Measurements from ENCODE around the gene SPTAN1. TPM values are rescaled to one million over a fixed set of nuclear protein-coding genes. Genes with fewer than 3 reads are reported as not detected.

SPTAN1 gene
- total RNA-seq, 1 donor from 2014 or later = 362 TPM

DNA sequence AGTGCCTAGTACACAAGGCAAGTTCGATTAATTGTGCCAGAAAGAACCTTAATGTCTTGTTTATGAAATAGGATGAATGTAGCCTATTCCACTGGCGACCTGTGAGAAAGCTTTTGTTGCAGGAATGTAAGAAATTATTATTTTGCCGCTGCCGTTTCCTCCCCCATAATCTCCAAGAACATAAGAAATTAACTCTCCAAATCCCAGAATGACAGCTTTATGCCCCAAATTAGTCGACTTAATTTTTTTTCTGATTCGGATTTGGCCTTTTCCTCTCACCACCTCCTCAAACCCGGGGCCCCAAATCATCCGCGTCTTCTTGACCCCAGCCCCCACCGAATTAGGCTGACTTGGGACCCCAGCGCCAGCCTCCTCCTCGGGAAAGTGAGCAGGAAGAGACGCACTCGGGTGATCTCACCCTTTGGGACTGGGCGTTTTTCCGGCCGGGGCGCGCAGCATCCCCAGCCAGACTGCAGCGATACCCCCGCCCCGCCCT lies 682 bp upstream of the SPTAN1 start:
- intact Hi-C loops (cut with micrococcal nuclease) = loop anchor here (1.0 to 5.0 kb wide), 14 partner anchors 36 to 561 kb away; partner anchors contain the start of genes CIZ1, COQ4, CRAT and DOLK

DNA sequence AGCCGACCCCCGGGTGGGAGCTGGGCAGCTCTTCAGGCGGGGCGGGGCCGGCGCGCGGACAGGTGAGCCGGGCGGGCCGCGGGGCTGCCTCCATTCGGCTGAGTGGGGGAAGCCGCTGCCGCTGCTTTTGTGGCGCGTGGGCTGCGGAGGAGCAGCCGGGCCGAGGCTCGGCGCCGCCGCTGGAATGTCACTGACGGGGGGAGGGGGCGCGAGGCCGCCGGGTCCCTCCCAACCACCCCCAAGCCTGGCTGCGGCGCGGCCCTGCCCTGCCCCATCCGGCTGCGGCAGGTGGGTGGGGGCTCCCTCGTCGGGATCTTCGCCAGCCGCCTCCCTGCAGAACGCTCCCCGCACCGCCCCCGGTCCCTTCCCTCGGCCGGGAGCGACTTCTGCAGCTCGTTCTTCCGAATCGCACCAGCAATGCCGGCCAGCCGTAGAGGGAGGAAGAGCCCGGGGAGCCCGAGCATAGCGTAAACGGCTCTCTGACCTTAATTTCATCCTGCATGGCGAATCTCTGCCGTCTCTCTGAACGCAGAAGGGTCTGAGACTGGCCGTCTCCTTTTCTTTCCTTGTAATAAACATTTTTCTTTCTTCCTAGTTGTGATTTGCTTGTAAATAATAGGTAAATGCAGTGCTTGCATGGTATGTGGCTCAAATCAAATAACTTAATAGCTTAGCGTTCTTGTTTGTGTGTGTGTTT lies 505 bp downstream of the SPTAN1 start:
- intact Hi-C loops (cut with micrococcal nuclease) = loop anchor here (1.0 to 5.0 kb wide), 17 partner anchors 34 to 559 kb away; partner anchors contain the start of genes CIZ1, COQ4, CRAT and DOLK

DNA sequence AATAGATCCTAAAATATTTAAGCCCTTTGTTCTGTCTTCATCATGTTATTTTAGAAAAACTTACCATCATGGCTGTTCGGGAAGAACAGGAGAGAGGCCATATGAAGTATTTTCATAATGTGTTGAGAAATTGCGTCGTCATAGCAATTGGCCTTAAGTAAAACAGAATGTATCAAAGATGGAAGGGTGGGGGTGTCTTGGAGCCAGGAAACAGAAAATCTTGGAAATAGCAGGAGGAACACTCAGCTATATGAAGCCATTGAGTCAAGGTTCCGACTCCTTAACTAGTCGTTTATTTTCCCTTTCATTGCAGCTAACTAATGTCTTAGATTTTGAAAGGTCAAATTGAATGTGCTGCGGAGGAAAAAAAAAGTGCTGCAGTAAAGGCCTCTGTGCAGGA lies 1.3 kb downstream of the SPTAN1 start:
- intact Hi-C loops (cut with micrococcal nuclease) = loop anchor here (1.0 to 5.0 kb wide), 12 partner anchors 34 to 559 kb away; partner anchors contain the start of genes CIZ1, COQ4, CRAT and DOLK

DNA sequence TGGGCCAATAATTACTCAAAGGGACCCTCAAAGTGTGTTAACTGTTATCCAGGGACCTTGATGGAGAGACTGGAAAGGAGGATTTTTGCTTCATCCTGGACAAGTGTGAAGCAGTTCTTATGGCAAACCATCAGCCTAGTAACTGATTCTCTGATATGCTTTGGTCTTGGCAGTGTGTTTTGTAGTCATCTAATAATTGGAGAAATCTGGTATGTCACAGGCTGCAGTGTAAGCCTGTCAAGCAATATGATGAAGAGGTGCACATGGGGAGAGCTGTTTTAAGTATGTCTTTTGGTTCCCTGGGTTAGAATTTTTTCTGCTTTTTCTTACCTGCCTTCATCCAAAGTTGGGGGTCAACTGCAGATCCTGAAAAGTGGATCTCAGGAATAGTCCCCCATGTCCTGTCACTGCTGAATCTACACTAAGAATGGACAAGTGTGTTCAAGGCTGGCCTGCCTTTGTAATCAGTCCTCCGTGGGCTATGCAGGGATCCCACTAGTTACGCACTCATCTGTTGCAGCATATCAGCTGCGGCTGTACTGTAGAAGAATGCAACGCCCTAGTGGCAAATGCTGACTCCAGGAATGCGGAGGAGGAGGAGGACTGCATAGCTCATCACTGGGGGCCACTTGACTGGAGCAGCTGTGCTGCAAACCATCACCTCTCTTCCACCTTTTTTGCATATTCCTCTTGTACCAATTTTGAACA lies 1.9 kb downstream of the SPTAN1 start:
- intact Hi-C loops (cut with micrococcal nuclease) = loop anchor here (5.0 kb wide), 5 partner anchors 33 to 558 kb away; partner anchors contain the start of genes CIZ1, CRAT, DOLK and NAIF1

DNA sequence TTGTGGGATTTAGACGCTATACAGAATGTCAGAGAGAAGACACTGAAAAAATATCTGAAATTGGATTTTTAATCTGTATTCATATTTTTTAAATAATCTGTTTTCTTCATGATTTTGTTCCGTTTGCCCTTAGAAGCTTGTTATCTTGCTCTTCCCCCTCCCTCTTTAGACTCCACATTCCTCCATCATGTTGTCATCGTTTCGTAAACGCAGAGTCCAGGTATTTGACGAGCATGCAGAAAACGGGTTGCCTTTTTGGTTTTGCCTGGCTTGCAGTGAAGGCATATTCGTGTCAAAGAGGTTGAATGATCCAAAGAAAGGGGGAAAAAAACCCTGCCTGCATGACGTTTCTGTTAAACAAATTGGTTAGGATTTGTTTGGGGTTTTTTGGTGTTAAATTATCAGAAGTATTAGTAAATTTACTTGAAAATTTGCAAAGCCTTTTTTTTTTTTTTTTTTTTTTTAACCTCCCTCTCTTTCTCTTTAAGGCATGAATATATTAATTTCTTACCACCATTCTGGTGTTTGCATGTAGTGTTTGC lies 2.9 kb downstream of the SPTAN1 start:
- intact Hi-C loops (cut with micrococcal nuclease) = no loop called here

DNA sequence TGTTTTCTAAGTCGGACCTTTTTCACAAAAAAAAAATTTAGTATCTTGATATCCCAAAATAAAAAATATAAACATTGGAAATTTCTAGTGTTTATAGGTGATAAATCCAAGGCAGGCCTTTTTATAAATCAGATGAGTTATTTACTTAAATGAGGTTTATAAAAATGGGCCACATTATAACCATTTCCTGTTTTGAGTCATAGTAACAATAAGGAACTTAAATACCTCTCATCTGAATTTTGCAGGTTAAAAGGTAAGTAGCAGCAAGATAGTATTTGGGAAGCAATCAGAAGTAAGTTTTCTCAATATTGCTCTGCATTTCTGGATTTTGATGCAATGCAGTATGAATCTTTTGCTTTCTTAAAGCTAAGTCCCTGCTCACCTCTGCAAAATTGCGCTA lies 3.9 kb downstream of the SPTAN1 start:
- intact Hi-C loops (cut with micrococcal nuclease) = no loop called here

DNA sequence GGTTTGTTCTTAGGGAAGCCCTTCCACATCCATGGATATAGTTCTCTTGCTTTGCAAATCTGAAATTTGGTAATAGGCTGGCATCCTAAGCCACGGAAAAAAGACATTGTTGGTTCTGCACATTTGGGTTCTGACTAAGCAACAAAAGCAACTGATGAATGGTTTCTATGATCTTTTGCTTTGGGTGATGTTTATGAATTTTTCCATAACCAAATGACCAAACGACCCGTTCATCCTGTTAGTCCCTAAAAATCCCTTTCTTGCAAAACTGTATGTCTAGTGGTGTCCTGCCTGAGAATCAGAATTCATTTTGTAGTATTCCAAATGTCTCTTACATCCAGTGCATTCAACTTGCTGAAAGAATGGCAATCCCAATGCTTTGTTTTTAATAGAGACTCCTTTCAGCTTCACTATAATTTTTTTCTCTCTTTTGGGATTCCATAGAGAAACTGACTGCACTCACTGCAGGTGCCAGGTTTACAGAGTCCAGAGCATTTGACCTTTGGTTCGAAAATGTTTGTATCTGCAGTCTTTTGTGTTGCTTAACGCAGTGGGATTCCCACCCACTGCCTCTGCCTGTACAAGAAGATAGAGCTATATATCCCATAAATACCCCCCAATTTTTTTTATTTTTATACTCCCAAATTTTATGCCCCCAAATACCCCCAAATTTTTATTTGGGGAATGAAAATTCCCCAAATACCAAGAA lies 4.7 kb downstream of the SPTAN1 start:
- intact Hi-C loops (cut with micrococcal nuclease) = no loop called here

DNA sequence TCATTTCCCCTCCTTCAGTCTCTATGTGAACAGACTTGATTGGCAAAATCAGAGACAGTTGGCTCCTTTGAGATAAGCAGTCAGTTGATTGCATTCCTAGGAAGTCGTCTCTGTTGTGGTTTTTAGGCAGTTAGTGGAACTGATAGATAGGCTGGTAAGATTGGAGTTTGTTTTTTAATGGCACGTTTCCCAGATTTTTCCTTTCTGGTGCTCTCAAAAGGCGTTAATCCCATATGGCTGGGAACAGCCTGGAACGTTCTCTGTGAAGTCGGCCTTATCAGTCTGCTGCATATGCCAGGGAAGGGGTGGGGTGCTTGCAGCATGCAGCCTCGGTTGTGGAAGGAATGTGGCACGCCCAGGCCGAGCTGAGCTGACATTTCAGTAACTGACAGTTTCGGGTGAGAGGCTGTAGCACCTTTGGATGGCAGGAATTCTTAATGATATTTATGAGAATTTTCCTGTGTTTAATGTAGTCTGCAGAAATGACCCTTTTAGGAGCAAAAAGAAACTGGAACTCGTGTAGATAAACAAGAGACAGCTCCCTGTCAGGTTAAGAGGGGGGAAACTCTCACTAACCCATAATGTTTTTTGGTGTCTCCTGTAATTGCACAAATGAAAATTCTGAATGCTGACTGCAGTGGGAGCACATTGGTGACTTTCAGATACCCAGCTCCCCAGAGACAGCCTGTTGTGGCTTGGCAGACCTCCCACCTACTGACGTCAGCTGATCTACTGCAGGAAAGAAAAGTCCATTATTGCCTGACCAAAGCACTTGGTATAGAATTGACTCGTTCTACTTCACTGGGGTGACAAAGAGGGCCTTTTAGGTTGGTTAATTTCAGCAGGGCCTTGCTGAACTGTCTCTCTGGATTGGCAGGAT lies 6.3 kb downstream of the SPTAN1 start:
- intact Hi-C loops (cut with micrococcal nuclease) = no loop called here

DNA sequence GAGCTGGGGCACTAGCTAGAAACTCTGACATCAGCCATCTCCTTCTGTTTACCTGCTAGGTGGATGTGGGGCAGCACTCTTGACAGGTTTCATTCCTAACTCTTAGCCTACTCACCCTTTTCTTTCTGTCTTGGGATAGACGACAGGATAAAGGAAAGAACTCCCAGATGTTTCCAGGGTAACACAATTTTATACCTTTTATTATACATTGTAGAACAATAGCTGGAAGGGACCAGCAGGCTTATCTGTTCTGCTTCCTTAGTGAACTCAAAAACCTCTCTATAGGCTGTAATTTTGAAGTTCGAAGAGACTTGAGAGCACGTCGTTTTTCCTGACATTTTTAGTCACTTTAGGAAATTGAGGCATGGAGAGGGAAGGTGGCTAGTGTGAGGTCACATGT lies 13.2 kb downstream of the SPTAN1 start:
- intact Hi-C loops (cut with micrococcal nuclease) = no loop called here

DNA sequence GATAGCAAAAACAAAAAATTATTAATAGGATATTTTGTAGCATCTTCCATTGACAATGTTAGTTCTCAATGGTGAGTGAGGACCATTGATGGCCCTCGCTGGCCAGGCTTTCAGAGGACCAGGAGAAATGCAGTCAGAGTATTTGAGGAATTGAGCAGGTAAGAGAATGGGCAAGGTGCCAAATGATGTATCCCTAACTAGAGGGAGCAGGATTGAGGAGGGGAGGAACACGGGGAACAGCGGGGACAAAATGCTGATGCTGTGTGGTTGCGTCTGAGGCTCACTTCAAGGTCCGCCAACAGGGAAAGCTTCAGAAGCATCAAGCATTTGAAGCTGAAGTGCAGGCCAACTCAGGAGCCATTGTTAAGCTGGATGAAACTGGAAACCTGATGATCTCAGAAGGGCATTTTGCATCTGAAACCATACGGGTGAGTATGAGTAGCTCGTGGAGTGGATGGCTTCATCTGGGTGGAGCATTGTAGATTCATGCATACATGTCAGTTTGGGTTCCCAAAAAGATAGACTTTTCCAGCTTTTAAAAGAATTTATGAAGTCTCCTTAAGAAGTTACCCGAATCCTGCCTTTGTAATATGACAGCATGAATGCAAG lies 16.2 kb downstream of the SPTAN1 start:
- intact Hi-C loops (cut with micrococcal nuclease) = no loop called here

DNA sequence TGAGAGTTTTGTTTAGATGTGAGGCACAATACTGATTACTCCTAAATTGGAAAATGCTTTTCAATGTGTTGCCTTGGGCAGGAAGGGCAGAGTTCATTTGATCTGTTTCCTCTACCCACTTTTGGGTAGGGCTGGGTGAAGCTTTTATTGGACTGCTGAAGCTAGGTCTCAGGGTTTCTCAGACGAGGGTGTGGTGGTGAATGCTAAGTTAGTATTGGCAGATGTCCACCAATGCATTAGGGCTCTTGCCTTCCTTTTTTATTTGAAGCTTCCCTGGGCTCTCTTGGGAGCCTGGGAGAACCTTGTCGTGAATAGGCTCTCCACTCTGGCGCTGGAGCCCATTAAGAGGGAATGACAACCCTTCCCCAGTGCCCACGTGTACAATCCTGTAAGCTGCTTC lies 23.1 kb downstream of the SPTAN1 start:
- intact Hi-C loops (cut with micrococcal nuclease) = no loop called here

DNA sequence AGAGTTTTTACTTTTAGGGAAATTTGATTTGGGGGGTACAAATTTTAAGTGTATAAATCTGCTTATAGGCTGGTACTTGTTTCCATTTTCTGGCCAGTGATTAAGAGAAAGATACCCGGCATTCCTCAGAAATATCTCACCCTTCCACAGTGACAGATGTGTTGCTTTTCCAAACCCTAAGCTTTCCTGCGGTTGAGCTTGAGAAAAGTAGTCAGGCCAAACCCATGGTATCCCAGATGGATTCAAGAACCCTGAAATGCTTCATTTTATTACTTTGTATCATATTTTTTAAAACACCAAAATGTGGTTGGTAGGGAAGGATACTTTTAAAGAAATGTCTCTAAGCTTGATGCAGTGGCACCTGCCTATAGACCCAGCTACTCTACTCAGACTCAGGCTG lies 23.5 kb downstream of the SPTAN1 start:
- intact Hi-C loops (cut with micrococcal nuclease) = no loop called here

DNA sequence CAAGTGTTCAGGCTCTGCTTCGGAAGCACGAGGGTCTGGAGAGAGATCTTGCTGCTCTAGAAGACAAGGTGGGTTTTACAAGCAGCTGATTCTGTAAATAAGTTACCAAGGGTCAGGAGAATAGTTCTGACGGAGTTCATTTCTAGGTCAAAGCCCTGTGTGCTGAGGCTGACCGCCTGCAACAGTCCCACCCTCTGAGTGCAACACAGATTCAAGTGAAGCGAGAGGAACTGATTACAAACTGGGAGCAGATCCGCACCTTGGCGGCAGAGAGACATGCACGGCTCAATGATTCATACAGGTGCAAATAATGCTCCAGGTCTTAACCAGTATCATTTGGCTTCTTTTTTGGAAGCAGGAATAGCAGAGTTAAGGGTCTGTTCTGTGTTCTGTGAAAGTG lies 24.8 kb downstream of the SPTAN1 start:
- intact Hi-C loops (cut with micrococcal nuclease) = no loop called here

DNA sequence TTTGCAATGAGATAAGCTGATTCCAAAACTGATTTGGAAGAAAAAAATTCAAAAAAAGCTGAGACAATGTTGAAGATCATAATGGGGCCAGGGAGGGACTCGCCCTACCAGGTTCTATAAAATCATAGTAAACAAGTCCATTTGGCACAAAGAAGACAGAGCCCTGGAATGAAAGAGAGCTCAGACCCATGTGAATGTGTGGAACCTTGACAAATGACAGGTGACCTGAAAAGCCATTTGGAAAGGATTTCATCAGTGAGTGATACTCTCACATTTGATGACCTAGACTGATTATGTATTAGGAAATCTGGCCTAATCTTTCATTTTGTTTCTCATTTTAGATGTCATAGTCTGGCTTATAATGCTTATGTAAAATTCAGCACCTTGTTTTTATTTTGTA lies 26.8 kb downstream of the SPTAN1 start:
- intact Hi-C loops (cut with micrococcal nuclease) = no loop called here

DNA sequence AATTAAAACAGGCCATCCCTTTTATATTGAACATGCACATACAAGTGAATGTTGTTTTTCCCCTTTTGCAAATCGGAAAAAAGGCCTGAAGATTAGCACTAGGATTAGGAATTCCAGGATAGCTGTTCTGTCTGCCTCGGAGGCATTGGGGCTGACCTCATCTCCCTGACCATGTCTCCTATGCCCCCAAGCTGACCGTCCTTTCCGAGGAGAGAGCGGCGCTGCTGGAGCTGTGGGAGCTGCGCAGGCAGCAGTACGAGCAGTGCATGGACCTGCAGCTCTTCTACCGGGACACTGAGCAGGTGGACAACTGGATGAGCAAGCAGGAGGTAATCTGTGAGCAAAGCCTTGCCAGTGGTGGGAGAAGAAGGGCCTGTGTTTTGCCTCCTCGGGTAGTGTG lies 28.3 kb downstream of the SPTAN1 start:
- intact Hi-C loops (cut with micrococcal nuclease) = no loop called here

DNA sequence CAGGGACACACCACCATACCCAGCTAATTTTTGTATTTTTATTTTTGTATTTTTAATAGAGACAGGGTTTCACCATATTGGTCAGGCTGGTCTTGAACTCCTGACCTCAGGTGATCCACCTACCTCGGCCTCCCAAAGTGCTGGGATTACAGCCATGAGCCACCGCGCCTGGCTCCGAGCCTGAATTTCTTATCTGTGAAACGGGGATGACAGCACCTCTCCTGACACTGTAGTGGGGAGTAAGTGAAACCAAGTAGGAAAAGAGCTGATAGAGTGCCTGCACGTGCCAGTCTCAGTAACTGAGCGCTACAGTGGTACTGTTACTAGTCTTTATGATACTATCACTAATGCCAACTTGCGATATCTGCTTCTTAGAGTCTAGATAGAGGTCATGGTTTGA lies 32.8 kb downstream of the SPTAN1 start:
- intact Hi-C loops (cut with micrococcal nuclease) = loop anchor here (5.0 kb wide), 1 partner anchor 33 kb away; the partner anchor contains the start of gene SPTAN1

DNA sequence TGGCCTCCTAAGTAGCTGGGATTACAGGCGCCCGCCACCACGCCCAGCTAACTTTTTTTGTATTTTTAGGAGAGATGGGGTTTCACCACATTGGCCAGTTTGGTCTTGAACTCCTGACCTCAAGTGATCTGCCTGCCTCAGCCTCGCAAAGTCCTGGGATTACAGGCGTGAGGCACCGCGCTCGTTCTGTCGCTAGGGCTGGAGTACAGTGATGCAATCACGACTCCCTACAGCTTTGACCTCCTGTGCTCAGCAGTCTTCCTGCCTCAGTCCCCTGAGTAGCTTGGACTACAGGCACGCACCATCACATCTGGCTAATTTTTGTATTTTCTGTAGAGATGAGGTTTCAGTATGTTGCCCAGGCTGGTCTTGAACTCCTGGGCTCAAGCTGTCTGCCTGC lies 34.5 kb downstream of the SPTAN1 start:
- intact Hi-C loops (cut with micrococcal nuclease) = loop anchor here (1.0 to 5.0 kb wide), 4 partner anchors 35 to 224 kb away; partner anchors contain the start of genes GLE1 and SPTAN1

DNA sequence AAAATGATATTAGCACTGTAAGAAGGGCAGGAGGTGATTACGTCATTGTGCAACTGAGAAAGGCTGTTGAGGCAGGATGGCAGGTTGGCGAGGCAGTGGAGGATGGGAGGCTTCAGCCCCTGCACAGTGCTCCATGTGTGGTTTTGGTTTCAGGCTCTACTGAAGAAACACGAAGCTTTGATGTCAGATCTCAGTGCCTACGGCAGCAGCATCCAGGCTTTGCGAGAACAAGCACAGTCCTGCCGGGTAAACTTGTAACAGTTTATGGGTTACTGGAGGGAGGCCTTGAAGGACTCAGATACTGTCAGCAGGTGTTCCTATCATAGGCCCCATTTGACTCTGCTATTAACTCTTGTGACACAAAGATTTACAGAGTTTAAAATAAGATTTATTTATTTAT lies 35.1 kb downstream of the SPTAN1 start:
- intact Hi-C loops (cut with micrococcal nuclease) = loop anchor here (1.0 to 5.0 kb wide), 4 partner anchors 35 to 225 kb away; partner anchors contain the start of genes GLE1 and SPTAN1

DNA sequence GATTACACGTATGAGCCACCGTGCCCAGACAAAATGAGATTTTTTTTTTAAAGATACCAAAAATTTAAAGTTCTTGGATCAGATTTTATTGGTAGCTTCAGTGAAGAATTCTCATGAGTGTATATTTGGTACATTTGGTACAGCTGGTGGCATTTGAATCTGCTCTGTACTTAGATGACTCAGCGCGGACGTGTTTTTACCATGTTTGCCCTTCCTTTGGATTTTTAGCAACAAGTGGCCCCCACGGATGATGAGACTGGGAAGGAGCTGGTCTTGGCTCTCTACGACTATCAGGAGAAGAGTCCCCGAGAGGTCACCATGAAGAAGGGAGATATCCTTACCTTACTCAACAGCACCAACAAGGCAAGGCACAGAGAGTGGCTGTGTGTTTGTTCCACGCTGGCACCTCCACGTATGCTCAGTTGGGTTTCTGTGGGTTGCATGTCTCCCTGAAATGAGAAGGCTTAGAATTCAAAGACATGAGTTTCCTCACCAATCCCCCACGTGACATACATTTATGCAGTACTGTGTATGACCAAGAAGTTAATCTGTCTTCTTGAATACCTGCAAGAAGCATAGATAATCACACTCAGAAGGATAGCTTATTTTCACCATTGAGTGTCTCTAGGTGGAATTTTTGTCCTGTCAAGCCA lies 36.3 kb downstream of the SPTAN1 start:
- intact Hi-C loops (cut with micrococcal nuclease) = loop anchor here (5.0 kb wide), 1 partner anchor 36 kb away; the partner anchor contains the start of gene SPTAN1

All from T-helper 1 cell treated with Interleukin-12 subunit alpha and Interleukin-12 subunit beta and Interleukin-4 antibody, amounts not matched to agents 30 ng/mL and 1 ng/mL, for 36 hours (primary cell).